Measurements from ENCODE around the gene AFF3.

The AFF3 gene

DNA sequence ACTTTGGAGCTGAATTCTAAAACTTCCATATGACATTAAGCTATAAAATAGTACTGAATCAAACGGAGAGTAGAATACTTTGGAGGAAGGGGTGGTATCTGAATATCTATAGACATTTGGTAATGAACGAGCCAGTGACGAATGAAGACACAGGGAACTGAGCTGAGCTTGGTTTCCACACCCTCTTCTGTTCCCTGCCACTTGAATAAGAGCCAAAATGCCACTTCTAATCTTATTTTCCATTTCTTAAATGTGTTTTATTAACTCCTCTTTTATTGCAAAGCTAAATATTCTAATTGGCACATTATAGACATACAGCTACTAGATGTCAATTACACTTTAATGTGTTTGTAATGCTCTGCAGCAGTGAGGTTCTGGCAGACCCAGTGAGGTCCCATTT, 76.1 kb downstream of the AFF3 start:
- Histone ChIP-seq H3K79me2 (ENCODE audit: control insufficient read depth, low read length) (peaks cover 4% of the 10 kb centered on the region), H3K4me3 (ENCODE audit: low read length) (no peak overlapping the region), H3F3A (ENCODE audit: control insufficient read depth, insufficient read depth) (peaks cover 3% of the 10 kb centered on the region; the same call in 1 of the 2 replicates), H3K4me1 (ENCODE audit: control insufficient read depth, low read length) (peaks cover 32% of the 10 kb centered on the region), H3K9me3 (ENCODE audit: control insufficient read depth, insufficient read depth, low read length) (no peaks in the 10 kb centered on the region), H4K20me1 (ENCODE audit: control insufficient read depth, insufficient read depth, low read depth, low read length) (no peaks in the 10 kb centered on the region), H3K27me3 (ENCODE audit: control insufficient read depth, low read length) (no peaks in the 10 kb centered on the region), H3K36me3 (ENCODE audit: control insufficient read depth, low read length) (peaks cover 25% of the 10 kb centered on the region), H3K27ac (ENCODE audit: low read depth, low read length) (no peak overlapping the region), H3K9me2 (replicated peaks; ENCODE audit: control insufficient read depth, low read length) (no peaks in the 10 kb centered on the region), H3K4me2 (ENCODE audit: low read length) (0 out of 2 replicates have a peak overlapping the region, but pooled peaks have one; percentile 1)
- TF ChIP-seq, protein P1, sequence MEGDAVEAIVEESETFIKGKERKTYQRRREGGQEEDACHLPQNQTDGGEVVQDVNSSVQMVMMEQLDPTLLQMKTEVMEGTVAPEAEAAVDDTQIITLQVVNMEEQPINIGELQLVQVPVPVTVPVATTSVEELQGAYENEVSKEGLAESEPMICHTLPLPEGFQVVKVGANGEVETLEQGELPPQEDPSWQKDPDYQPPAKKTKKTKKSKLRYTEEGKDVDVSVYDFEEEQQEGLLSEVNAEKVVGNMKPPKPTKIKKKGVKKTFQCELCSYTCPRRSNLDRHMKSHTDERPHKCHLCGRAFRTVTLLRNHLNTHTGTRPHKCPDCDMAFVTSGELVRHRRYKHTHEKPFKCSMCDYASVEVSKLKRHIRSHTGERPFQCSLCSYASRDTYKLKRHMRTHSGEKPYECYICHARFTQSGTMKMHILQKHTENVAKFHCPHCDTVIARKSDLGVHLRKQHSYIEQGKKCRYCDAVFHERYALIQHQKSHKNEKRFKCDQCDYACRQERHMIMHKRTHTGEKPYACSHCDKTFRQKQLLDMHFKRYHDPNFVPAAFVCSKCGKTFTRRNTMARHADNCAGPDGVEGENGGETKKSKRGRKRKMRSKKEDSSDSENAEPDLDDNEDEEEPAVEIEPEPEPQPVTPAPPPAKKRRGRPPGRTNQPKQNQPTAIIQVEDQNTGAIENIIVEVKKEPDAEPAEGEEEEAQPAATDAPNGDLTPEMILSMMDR (IDR thresholded peaks at IDR 0.05; ENCODE audit: low read depth, low read length, poor library complexity, severe bottlenecking): no peak
- TF ChIP-seq EZH2phosphoT487 (IDR thresholded peaks at IDR 0.05; ENCODE audit: borderline replicate concordance, low read length): no peak

GRCh38 chr2:100064592-100065428, 77.6 kb downstream of the AFF3 start:
- Histone ChIP-seq H3K79me2 (ENCODE audit: control insufficient read depth, low read length) (peaks cover 7% of the 10 kb centered on the region), H3K9me2 (replicated peaks; ENCODE audit: control insufficient read depth, low read length) (no peaks in the 10 kb centered on the region), H3K9me3 (ENCODE audit: control insufficient read depth, insufficient read depth, low read length) (no peaks in the 10 kb centered on the region), H3K4me2 (ENCODE audit: low read length) (peak overlapping the region; percentile 37), H3K4me3 (ENCODE audit: low read length) (0 out of 2 replicates have a peak overlapping the region, but pooled peaks have one; percentile 11), H4K20me1 (ENCODE audit: control insufficient read depth, insufficient read depth, low read depth, low read length) (no peaks in the 10 kb centered on the region), H3K4me1 (ENCODE audit: control insufficient read depth, low read length) (peaks cover 41% of the 10 kb centered on the region), H3K27ac (ENCODE audit: low read depth, low read length) (no peak overlapping the region), H3K36me3 (ENCODE audit: control insufficient read depth, low read length) (peaks cover 35% of the 10 kb centered on the region), H3F3A (ENCODE audit: control insufficient read depth, insufficient read depth) (no peaks in the 10 kb centered on the region), H3K27me3 (ENCODE audit: control insufficient read depth, low read length) (no peaks in the 10 kb centered on the region)
- TF ChIP-seq EZH2phosphoT487 (IDR thresholded peaks at IDR 0.05; ENCODE audit: borderline replicate concordance, low read length): no peak
- TF ChIP-seq, protein P1 (IDR thresholded peaks at IDR 0.05; ENCODE audit: low read depth, low read length, poor library complexity, severe bottlenecking): no peak

DNA sequence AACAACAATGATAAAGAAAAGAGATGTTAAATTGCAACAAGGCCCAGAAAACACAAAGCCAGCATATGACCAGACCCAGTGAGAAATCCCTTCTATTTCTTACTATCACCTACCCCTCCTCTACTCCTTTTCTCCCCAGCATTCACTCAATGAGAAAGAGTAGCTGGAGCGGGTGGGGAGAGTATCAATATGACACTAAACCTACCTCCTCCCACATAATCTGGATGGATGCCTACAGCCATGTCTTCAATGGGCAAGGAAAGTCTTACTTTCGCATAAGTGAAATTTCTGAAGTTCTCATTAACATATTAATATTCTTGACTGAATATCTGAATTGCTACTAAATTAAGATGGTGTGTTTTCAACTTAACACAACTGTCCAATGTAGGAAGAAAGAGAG, 78.2 kb downstream of the AFF3 start:
- peaks cover 40% of the 10 kb centered on the region for H3K36me3 ChIP-seq (ENCODE audit: control insufficient read depth, low read length)
- no peak overlapping the region for H3K27ac ChIP-seq (ENCODE audit: low read depth, low read length)
- 0 out of 2 replicates have a peak overlapping the region, but pooled peaks have one; percentile 11 for H3K4me3 ChIP-seq (ENCODE audit: low read length)
- no peaks in the 10 kb centered on the region for H3F3A ChIP-seq (ENCODE audit: control insufficient read depth, insufficient read depth)
- H3K79me2 ChIP-seq (ENCODE audit: control insufficient read depth, low read length): peaks cover 7% of the 10 kb centered on the region
- peaks cover 48% of the 10 kb centered on the region for H3K4me1 ChIP-seq (ENCODE audit: control insufficient read depth, low read length)
- H3K27me3 ChIP-seq (ENCODE audit: control insufficient read depth, low read length): no peaks in the 10 kb centered on the region
- TF ChIP-seq EZH2phosphoT487 (IDR thresholded peaks at IDR 0.05; ENCODE audit: borderline replicate concordance, low read length): no peak
- TF ChIP-seq, protein P1 (IDR thresholded peaks at IDR 0.05; ENCODE audit: low read depth, low read length, poor library complexity, severe bottlenecking): no peak
- H4K20me1 ChIP-seq (ENCODE audit: control insufficient read depth, insufficient read depth, low read depth, low read length): no peaks in the 10 kb centered on the region
- H3K9me2 ChIP-seq (replicated peaks; ENCODE audit: control insufficient read depth, low read length): no peaks in the 10 kb centered on the region
- H3K4me2 ChIP-seq (ENCODE audit: low read length): peak overlapping the region; percentile 37
- no peaks in the 10 kb centered on the region for H3K9me3 ChIP-seq (ENCODE audit: control insufficient read depth, insufficient read depth, low read length)
